Large intestine (tissue), 3 donors: ENCODE results near the gene TPRX2. TPM values are rescaled to one million over a fixed set of nuclear protein-coding genes. Genes with fewer than 3 reads are reported as not detected.
A peak's percentile ranks its signal among the peaks of the same experiment; 100 is the strongest.
"Not testable (repeated sequence)": the region's sequence is repeated elsewhere in the genome, so short reads cannot be mapped to it uniquely, and the experiment has no call there.

Source experiments
- DNase-seq, 2 donors: peaks; one replicate each; pipeline versions ENCODE4 v3.0.0 to v3.0.0-alpha.2; 2013
- H3K27ac ChIP-seq: one replicate; pipeline ENCODE4 v1.5.1; 2013; ENCODE audit warnings: low read length
- H3K27me3 ChIP-seq: 2 replicates; pipeline ENCODE4 v1.6.1; 2013; ENCODE audit warnings: low read length; ENCODE audit not compliant: control insufficient read depth, insufficient read depth
- H3K36me3 ChIP-seq: 2 replicates; pipeline ENCODE4 v1.6.1; 2013; ENCODE audit warnings: low read length; ENCODE audit not compliant: control insufficient read depth, insufficient read depth
- H3K4me1 ChIP-seq: one replicate; pipeline ENCODE4 v1.6.1; 2013; ENCODE audit warnings: low read length; ENCODE audit not compliant: control insufficient read depth, insufficient read depth
- H3K4me3 ChIP-seq: one replicate; pipeline ENCODE4 v1.5.1; 2013; ENCODE audit warnings: low read length
- H3K9me3 ChIP-seq: one replicate; pipeline ENCODE4 v1.6.1; 2013; ENCODE audit warnings: mild to moderate bottlenecking, low read depth, low read length, moderate library complexity; ENCODE audit not compliant: control insufficient read depth
- WGBS: methylation state at CpG from one replicate; pipeline ENCODE4 v1.1.5; 2013; ENCODE audit warnings: low lambda C conversion rate; ENCODE audit not compliant: insufficient coverage; 5-methylcytosine and 5-hydroxymethylcytosine counted together
- polyA plus RNA-seq: library from polyadenylated mRNA; unstranded; fragments of 120-200 nt; gene quantifications from one replicate; pipeline ENCODE4 v1.2.1, GENCODE V29; 2013

TPRX2 gene
- polyA plus RNA-seq, 1 donor: not detected

DNA sequence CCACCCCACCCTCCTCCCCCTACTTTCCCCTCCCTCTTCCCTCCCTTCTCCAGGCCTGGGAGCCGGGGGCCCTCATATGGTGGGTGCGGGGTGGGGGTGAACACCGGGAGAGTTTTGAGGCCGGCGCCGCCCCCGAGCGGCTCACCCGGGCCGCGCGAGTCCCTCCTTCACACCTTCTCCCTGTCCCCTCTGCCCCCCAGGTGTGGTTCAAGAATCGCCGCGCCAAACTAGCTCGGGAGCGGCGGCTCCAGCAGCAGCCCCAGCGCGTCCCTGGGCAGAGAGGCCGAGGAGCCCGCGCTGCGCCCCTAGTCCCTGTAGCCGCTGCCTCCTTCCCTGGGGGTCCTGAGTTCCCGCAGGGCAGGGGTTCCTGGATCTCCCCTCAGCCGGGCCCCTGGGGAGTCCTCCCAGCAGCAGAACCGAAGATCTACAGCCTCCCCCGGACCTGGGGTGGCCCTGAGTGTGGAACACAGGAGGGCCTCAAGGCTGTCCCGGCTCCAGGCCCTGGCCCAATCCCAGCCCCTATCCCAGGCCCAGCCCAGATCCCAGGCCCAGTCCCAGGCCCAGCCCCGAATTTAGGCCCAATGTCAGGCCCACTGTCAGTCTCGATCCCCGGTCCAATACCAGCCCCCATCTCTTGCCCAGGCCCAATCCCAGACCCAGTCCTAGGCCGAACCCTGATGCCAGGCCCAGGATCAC lies 1.7 kb downstream of the TPRX2 start:
- no peaks in the 10 kb centered on the region for H3K36me3 ChIP-seq
- H3K4me1 ChIP-seq: no peaks in the 10 kb centered on the region
- no CpG with 5 or more reads among the region's 34 CpGs for WGBS
- peaks cover 3% of the 10 kb centered on the region for H3K27me3 ChIP-seq
- no peak overlapping the region for H3K4me3 ChIP-seq
- no peaks in the 10 kb centered on the region for H3K9me3 ChIP-seq
- no peak for DNase-seq
- H3K27ac ChIP-seq: no peak overlapping the region

DNA sequence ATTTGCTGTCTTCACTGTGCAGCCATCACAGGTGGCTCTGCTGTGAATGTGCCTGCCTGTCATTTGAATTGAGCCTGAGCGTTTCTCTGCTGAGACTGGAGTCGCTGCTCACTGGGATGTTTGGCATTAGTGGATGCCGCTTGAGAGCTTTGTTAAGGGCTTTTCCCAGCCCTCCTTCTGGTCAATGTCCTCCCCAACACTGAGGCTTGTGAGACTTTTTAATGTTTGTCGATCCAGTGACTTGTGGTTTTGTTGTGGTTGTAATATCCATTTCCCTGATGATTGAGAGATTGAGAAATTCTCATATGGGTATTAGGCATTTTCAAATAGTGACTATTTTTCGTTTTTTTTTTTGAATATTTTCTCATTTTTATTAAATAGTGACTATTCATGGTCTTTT lies 2.6 kb downstream of the TPRX2 start:
- Histone ChIP-seq H3K9me3 (no peaks in the 10 kb centered on the region), H3K4me3 (no peak overlapping the region), H3K27me3 (peaks cover 3% of the 10 kb centered on the region), H3K4me1 (no peaks in the 10 kb centered on the region), H3K27ac (no peak overlapping the region), H3K36me3 (no peaks in the 10 kb centered on the region)
- DNase-seq: no peak
- 100% methylated on average over 1 of the region's 5 CpGs for WGBS

DNA sequence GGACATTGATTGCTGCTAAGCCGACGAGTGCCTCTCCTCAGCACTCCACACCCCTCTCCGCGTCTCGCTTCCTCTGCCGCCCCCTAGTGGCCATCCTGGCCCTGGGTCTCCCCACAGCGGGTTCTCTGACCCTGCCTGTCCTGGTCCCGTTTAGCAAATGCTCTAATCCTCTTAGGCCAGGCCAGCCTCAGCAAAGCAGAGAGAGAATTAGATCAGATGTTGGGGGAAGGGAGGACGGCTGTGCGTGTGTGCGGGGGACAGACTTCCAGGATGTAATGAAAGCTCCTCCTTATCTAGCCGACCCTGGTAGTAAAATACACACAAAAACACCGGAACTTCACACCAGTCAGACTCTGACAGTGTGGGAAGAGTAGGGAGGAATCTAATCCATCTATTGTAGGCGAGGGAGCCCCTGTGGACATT lies 4.5 kb downstream of the TPRX2 start:
- Histone ChIP-seq H3K4me3 (no peak overlapping the region), H3K4me1 (no peaks in the 10 kb centered on the region), H3K27me3 (peaks cover 3% of the 10 kb centered on the region), H3K9me3 (no peaks in the 10 kb centered on the region), H3K36me3 (no peaks in the 10 kb centered on the region), H3K27ac (no peak overlapping the region)
- DNase-seq: peak; percentile 53 to 62
- no CpG with 5 or more reads among the region's 14 CpGs for WGBS

DNA sequence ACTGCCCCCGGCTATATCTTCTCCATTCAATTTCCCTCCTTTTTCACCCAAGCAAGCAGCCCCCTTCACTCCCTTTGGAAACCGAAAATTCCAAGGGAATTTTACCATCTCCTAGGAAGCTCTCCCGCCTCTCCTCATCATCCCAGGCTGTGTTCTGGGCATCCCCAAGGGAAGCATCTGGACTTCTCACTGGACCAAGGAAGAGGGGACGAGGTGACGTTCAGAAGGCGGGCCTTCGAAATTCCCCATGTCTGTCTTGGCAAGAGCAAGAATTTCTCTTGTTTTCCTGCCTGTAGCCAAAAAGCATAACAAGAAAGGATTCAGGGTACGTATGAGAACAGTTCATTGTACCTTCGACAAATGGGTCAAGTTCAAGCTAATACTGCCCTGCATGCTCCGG lies 6.1 kb downstream of the TPRX2 start:
- H3K27me3 ChIP-seq: peaks cover 3% of the 10 kb centered on the region
- no peak for DNase-seq
- no peaks in the 10 kb centered on the region for H3K4me1 ChIP-seq
- no peaks in the 10 kb centered on the region for H3K36me3 ChIP-seq
- WGBS: no CpG with 5 or more reads among the region's 10 CpGs
- H3K27ac ChIP-seq: no peak overlapping the region
- no peak overlapping the region for H3K4me3 ChIP-seq
- H3K9me3 ChIP-seq: no peaks in the 10 kb centered on the region

DNA sequence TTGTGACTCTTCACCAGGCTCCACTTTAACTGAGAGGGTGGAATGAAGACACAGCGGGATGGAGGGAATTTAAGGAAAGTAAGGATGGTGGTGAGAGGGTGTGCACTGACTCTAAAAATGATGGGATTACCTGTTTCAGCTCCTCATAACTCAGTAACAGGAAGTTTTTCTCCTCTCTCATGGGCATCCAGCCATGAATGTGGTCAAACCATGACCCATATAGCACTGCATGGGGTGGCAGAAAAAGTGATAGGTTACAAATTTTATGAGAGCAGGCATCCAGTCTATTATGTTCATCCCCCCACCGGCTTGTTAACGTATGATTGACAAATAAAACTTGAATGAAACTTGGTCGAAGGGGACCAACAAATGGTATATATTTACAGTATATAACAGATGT lies 19.9 kb downstream of the TPRX2 start:
- no peaks in the 10 kb centered on the region for H3K9me3 ChIP-seq
- DNase-seq: no peak
- H3K27ac ChIP-seq: no peak overlapping the region
- no peak overlapping the region for H3K4me3 ChIP-seq
- peaks cover 2% of the 10 kb centered on the region for H3K4me1 ChIP-seq
- H3K36me3 ChIP-seq: peaks cover 51% of the 10 kb centered on the region
- H3K27me3 ChIP-seq: no peaks in the 10 kb centered on the region
- no CpG with 5 or more reads among the region's 4 CpGs for WGBS

DNA sequence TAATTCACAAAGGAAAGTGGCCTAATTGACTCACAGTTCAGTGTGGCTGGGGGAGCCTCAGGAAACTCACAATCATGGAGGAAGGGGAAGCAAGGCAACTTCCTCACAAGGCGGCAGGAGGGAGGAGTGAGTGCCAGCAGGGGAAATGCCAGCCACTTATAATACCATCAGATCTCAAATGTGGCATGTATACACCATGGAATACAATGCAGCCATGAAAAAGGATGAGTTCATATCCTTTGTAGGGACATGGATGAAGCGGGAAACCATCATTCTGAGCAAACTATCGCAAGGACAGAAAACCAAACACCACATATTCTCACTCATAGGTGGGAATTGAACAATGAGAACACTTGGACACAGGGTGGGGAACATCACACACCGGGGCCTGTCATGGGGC lies 20.4 kb downstream of the TPRX2 start:
- H3K27ac ChIP-seq: not testable (repeated sequence)
- H3K36me3 ChIP-seq: peaks cover 48% of the 10 kb centered on the region
- WGBS: no CpG with 5 or more reads among the region's 4 CpGs

DNA sequence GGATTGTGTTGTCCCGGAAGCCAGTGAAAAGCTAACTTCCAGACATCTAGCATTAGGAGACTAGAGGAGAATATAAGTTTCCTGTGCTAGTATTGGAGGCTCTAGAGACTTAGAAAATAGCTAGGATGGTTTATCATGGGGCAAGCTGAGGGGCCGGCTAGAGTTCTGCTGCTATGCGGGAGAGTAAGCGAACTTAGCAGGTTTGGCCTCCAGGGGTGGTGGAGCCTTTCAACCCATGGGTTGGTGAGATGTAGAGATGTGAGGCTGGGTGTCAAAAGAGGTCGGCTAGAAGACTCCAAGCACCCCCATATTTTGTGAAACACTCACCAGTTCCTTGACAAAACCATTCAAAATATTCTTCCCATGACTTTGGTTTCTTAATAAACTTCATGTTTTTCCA lies 22.7 kb downstream of the TPRX2 start:
- 100% methylated on average over 1 of the region's 5 CpGs for WGBS
- Histone ChIP-seq H3K9me3 (no peaks in the 10 kb centered on the region), H3K27me3 (no peaks in the 10 kb centered on the region), H3K27ac (no peak overlapping the region), H3K4me1 (peaks cover 2% of the 10 kb centered on the region), H3K4me3 (no peak overlapping the region), H3K36me3 (peaks cover 37% of the 10 kb centered on the region)
- DNase-seq: no peak

More for the DNA sequence above, 20.4 kb downstream of the TPRX2 start:
- not testable (repeated sequence) for H3K4me1 ChIP-seq, H3K4me3 ChIP-seq, DNase-seq, H3K9me3 ChIP-seq, H3K27me3 ChIP-seq

DNA sequence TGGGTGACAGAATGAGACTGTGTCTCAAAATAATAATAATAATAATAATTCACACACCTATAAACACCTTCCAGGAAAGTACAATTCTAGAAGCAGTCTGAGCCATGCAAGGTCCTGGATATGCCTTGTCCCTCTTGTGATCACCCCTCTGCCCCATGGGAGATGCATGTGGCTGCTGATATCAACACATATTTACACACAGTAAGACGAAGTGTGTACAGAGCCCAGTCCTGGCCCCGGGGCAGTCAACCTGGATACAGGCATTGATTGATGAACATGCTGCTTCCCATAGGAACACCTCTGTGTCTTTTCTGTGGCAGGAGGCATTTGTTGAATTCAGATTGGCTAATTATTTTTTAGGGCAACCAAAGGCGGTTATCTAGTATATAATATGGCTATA lies 23.9 kb downstream of the TPRX2 start:
- no peak for DNase-seq
- H3K27me3 ChIP-seq: no peaks in the 10 kb centered on the region
- peak overlapping the region; percentile 40 for H3K4me3 ChIP-seq
- H3K9me3 ChIP-seq: no peaks in the 10 kb centered on the region
- peaks cover 2% of the 10 kb centered on the region for H3K4me1 ChIP-seq
- H3K36me3 ChIP-seq: peaks cover 35% of the 10 kb centered on the region
- H3K27ac ChIP-seq: no peak overlapping the region
- no CpG with 5 or more reads among the region's 3 CpGs for WGBS

DNA sequence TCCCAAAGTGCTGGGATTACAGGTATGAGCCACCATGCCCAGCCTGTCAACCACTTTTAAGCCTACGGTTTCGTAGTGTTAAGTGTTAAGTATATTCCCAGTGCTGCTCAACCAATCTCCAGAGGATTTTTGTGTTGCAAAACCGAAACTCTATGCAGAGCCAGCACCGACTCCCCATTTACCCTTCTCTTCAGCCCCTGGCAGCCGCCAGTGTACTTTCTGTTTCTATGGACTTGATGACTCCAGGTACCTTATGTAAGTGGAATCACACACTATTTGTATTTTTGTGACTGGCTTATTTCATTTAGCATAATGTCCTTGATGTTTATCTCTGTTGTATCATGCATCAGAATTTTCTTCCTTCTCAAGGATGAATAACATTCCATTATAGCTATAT lies 26.0 kb downstream of the TPRX2 start:
- WGBS: 60% methylated on average over 1 of the region's 5 CpGs
- H3K27ac ChIP-seq: peak overlapping the region; percentile 89
- peak overlapping the region; percentile 59 for H3K4me3 ChIP-seq
- DNase-seq: peak in 1 of 2 donors; percentile 67
- peaks cover 23% of the 10 kb centered on the region for H3K36me3 ChIP-seq
- H3K4me1 ChIP-seq: peaks cover 2% of the 10 kb centered on the region
- H3K9me3 ChIP-seq: no peaks in the 10 kb centered on the region
- H3K27me3 ChIP-seq: no peaks in the 10 kb centered on the region

DNA sequence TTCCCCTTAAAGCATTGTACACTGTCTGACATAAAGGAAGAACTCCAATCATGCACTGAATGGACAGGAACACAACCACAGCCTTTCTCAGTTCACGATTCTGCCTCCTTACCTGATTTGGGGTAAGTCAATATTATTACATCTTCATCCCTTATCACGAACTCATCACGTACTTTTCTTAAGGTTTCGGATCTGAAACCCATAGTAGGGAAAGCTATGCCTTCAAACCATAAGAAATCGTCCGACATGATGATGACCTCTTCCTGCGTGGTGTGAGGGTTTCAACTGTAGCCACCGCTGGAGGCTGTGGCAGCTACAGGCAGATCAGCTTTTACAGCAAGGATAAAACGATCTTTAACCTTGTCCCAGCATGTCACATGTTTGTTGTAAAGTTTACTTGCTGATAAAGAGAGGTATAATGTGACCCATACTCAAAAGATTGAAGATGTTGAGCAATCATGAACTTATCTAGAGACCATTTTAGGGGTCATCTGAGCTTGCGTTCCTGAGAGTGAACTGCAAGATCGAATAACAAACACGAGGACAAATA lies 27.1 kb downstream of the TPRX2 start, which contains the start of gene SULT2A1:
Gene SULT2A1 (minus strand): TSS at position 306 of the 550 bp plus-strand sequence. CDS start 58 bp downstream, at position 248.
- Histone ChIP-seq H3K4me3 (peak within 1 kb of the TSS; percentile 59), H3K27ac (peak within 1 kb of the TSS; percentile 89), H3K4me1 (peaks cover 5% of the 10 kb centered on the region), H3K27me3 (no peaks in the 10 kb centered on the region), H3K36me3 (peaks cover 20% of the 10 kb centered on the region), H3K9me3 (no peaks in the 10 kb centered on the region)
- 12% methylated on average over 4 of the region's 12 CpGs for WGBS
- DNase-seq: peak; percentile 82 to 91
